HG03280 (cell line): ENCODE data around the gene FTCDNL1.

Experiments used
- ATAC-seq: cut with Tn5 transposase; IDR thresholded peaks from one replicate; pipeline ENCODE4 v1.9.1; 2021; ENCODE audit warnings: mild to moderate bottlenecking, moderate library complexity; ENCODE audit not compliant: unreplicated experiment

Gene FTCDNL1

GRCh38 chr2:199850718-199851500 lies at the start of gene FTCDNL1:
Gene FTCDNL1 (minus strand): TSS chr2:199851192. CDS start chr2:199848962, 2,230 bp downstream.
- ATAC-seq = peak; percentile 96

- no peak for ATAC-seq
Measured at GRCh38 chr2:199896617-199897016, 45.6 kb upstream of the FTCDNL1 start.

GRCh38 chr2:199895406-199895805 lies 44.4 kb upstream of the FTCDNL1 start:
- no peak for ATAC-seq

- ATAC-seq = no peak
Measured at GRCh38 chr2:199883474-199884212, 32.7 kb upstream of the FTCDNL1 start.

- ATAC-seq = no peak
Measured at GRCh38 chr2:199882667-199883066, 31.7 kb upstream of the FTCDNL1 start.

GRCh38 chr2:199875400-199875799 lies 24.4 kb upstream of the FTCDNL1 start:
- no peak for ATAC-seq

GRCh38 chr2:199874209-199874608 lies 23.2 kb upstream of the FTCDNL1 start:
- no peak for ATAC-seq

GRCh38 chr2:199870581-199870980 lies 19.6 kb upstream of the FTCDNL1 start:
- ATAC-seq = no peak

GRCh38 chr2:199869653-199870052 lies 18.7 kb upstream of the FTCDNL1 start:
- no peak for ATAC-seq

GRCh38 chr2:199869227-199869541 lies 18.2 kb upstream of the FTCDNL1 start:
- no peak for ATAC-seq

GRCh38 chr2:199868431-199869226 lies 17.6 kb upstream of the FTCDNL1 start:
- ATAC-seq = no peak

- no peak for ATAC-seq
Measured at GRCh38 chr2:199865905-199866304, 14.9 kb upstream of the FTCDNL1 start.

- ATAC-seq = no peak
Measured at GRCh38 chr2:199862788-199863187, 11.8 kb upstream of the FTCDNL1 start.

- ATAC-seq = no peak
Measured at GRCh38 chr2:199861132-199861774, 10.3 kb upstream of the FTCDNL1 start.

- no peak for ATAC-seq
Measured at GRCh38 chr2:199855812-199856211, 4.8 kb upstream of the FTCDNL1 start.

GRCh38 chr2:199851883-199852282 lies 891 bp upstream of the FTCDNL1 start:
- no peak for ATAC-seq

- no peak for ATAC-seq
Measured at GRCh38 chr2:199851501-199851810, 464 bp upstream of the FTCDNL1 start.

GRCh38 chr2:199850218-199850717 lies 724 bp downstream of the FTCDNL1 start:
- ATAC-seq = no peak

GRCh38 chr2:199848389-199849130 lies 2.4 kb downstream of the FTCDNL1 start:
- no peak for ATAC-seq

GRCh38 chr2:199847181-199847864 lies 3.7 kb downstream of the FTCDNL1 start:
- no peak for ATAC-seq
